ENCODE data around the gene CIAO3.
A peak's percentile ranks its signal among the peaks of the same experiment; 100 is the strongest.
"Not testable (repeated sequence)": the region's sequence is repeated elsewhere in the genome, so short reads cannot be mapped to it uniquely, and the experiment has no call there.

CIAO3 gene

GRCh38 chr16:759110-759910 lies 18.5 kb upstream of the CIAO3 start:
- no peak for DNase-seq

DNA sequence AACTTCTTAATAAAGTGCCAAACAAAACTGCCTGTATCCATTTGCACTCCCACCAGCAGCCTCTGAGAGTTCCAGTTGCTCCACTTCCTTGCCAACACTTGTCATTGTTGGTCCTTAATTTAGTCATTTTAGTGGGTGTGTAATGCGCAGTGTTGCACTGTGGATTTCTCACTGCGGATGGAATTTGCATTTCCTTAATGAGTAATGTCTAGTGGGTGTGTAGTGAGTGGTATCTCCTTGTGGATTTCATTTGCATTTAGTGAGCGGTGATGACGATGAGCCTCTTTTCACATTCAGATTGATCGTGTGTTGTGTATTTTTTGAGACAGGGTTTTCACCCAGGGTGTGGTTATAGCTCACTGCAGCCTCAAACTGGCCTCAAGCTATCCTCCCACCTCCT lies 15.6 kb upstream of the CIAO3 start:
- peak; percentile 12 to 43 for DNase-seq

- DNase-seq, result peak; percentile 64 to 66
These were observed 13.9 kb upstream of the CIAO3 start for GRCh38 chr16:754656-755055.

- not testable (repeated sequence) for DNase-seq
These were observed 13.4 kb upstream of the CIAO3 start for GRCh38 chr16:754121-754607.

DNA sequence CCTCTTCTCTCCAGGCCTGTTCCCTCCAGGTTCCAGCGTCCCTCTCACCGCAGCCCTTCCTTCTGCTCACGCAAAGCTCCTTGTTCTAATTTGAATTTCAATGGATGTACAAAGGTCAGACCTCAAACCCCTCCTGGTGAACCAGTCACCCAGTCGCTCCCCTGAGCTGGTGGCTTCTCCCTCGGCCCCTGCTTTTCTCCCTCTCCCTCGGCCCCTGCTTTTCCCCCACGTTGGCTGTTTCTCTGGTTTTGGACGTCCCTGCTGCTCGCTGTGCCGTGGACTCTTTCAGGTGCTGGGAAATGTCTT lies 11.2 kb upstream of the CIAO3 start:
- no peak for DNase-seq

DNA sequence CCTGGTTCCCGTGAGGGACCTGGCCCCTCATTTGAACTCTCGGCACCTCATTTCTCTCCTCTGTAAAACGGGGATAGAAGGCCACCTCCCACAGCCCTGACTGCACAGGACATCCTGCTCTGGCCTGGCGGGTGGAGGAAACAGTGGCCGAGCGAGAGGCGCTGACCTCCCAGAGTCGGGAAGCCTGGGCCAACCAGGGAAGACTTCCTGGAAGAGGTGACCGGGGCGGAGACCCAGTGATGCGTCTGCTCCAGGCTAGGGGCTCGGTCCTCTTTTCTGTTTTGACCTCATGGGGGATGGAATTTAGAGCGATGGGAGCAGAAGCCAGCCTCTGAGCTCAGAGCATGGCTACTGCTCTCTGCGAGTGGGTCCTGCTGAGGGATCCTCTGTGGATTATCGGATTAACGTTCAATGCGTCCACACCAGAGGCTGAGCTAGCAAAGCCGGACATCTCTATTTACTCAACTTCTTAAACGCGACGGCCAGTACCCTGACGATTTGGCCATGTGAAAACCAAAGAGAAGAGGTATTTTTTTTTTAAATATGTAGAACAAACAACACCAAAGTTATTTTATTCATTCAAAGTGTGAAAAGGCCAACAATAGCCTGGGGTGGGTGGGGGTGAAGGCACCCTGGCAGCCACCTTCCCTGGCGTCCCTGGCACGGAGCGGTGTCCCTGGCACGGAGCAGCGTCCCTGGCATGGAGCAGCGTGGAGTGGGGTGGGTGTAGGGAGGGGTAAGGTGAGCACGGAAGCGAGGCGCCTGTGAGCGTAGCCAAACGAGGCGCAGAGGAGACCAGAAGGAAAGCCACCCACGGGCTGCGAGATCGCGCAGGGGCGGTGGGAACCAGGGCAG lies 10.6 kb upstream of the CIAO3 start:
- no peak for DNase-seq

- no peak for DNase-seq
These were observed 9.7 kb upstream of the CIAO3 start for GRCh38 chr16:750485-750884.

- no peak for DNase-seq
These were observed 8.2 kb upstream of the CIAO3 start for GRCh38 chr16:749010-749409.

DNA sequence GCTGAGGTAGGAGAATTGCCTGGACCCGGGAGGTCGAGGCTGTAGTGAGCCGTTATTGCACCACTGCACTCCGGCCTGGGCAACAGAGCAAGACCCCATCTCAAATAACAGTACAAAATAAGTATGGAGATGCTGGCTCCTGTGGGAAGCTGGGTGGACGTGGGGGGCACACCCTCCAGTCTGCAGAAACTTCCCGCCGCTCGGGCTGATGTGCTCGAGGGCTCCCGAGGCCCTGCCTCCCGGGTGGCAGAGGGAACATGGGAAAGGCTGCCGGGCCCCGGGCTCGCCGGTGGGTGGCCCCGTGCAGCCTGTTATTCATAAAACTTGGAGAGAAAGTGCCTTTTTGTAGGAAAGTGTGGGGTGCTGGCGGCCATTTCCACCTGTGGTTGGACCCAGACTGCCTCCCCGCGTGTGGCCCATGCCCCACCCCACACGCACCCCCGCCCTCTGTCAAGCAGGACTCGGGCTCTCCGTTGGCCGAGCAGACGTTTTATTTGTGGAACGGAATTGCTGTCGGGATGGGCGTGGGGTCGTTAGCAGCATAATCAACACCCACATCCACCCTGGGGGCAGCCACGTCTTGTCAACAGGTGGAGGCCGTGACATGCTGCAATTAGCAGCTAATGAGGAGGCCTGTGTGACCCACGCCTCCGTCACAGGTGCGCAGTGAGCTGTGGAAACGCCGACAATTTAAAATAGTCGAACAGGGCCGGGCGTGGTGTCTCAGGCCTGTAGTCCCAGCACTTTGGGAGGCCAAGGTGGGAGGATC lies 7.4 kb upstream of the CIAO3 start:
- DNase-seq, result no peak

DNA sequence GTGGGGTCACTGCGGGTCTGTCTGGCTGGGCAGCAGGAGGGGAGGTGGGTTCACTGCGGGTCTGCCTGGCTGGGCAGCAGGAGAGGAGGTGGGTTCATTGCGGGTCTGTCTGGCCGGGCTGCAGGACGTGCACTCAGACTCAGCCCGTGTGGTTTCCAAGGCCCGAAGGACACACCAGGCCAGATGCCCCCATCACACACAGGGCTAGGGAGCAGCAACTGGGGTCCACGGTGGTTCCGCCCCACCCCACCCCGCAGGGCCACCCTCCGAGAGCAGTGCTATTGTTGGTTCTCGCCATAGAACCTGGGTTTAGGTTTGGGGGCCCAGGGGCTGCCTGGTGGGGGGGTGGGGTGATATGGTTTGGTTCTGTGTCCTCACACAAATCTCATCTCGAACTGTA lies 5.8 kb upstream of the CIAO3 start:
- no peak for DNase-seq

DNA sequence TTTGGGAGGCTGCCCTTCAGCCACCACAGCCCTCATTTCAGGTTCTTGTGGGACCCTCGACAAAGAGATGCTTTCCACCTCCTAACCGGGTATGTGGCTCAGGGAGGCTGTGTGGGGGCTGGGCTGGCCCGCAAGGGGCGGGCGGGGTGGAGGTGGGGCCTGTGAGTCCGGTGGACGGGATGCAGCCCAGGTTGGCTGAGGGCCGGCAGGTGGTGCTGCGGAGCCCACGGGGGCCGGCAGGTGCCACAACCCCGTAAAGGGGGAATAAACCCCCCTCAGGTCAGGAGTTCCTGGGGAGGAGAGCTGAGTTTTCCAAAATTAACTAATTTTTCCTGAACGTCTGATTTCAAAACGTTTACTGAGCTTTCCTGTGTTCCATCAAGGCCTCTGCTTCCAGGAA lies 4.9 kb upstream of the CIAO3 start:
- DNase-seq, result no peak

- DNase-seq, result no peak
These were observed 3.1 kb upstream of the CIAO3 start for GRCh38 chr16:743794-744500.

- DNase-seq, result not testable (repeated sequence)
These were observed 2.1 kb upstream of the CIAO3 start for GRCh38 chr16:742894-743293.

DNA sequence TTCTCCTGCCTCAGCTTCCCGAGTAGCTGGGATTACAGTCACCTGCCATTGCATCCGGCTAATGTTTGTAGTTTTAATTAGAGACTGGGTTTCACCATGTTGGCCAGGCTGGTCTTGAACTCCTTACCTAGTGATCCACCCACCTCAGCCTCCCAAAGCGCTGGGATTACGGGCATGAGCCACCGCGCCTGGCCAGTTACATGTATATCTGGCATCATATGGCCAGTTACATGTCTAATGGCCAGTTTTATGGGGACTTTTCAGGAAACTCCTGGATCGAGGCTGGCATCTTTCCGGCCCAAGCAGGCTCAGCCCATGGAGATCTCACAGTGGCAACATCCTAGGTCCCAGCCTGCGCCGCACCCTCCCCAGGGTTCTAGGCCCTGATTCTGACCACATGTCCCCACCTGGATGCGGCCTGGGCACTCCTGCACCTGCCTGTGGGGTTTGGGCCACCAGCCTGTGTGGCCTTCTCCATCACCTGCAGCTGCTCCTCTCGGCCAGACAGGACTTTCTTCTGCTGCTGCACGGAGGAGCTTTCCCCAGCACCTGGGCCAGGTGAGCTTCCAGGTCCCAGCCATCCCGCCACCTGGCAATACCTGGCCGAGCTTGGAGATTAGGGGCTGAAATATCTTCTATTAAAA lies 1.3 kb upstream of the CIAO3 start:
- no peak for DNase-seq

DNA sequence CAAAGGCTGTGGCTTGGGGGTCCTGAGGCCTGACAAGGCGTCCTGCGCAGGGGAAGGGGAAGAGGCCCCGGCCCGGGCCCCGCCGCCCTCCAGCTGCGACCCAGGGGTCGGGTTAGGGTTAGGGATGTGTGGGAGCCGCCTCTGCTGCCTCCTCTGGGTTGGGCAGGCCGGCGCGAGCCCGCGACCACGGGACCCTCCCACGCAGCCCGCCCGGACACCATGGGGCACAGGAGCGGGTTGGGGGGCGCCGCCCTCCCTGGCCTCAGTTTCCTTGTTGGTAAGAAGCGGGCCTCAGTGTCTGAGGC lies 386 bp downstream of the CIAO3 start:
- DNase-seq, result peak in 1 of 2 donors; percentile 34

- DNase-seq, result no peak
These were observed 988 bp downstream of the CIAO3 start for GRCh38 chr16:739560-740458.

DNA sequence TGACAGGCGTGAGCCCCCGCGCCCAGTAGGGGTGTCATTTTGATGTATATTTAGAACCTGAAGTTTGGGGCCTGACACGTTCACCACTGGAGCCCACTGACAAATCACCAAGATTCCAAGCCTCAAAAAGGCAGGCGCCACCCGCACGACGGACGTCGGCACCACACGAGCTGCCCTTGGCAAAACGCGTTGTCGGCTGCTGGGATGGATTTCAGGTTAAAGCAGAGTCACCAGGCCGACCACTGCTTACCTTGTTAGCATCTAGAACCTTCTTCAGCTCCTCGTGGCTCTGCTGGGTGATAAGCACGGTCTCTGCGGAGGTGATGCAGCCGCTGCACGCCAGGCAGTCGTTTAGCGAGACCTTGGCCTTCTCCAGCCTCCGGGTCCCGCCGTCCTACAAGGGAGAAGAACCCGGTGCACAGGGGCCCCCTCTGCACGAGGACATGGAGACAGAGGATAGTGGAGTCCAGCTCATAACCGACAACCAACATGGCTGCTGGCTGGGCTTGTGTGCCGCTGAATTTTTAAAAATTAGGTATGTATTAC lies 3.8 kb downstream of the CIAO3 start:
- no peak for DNase-seq

DNA sequence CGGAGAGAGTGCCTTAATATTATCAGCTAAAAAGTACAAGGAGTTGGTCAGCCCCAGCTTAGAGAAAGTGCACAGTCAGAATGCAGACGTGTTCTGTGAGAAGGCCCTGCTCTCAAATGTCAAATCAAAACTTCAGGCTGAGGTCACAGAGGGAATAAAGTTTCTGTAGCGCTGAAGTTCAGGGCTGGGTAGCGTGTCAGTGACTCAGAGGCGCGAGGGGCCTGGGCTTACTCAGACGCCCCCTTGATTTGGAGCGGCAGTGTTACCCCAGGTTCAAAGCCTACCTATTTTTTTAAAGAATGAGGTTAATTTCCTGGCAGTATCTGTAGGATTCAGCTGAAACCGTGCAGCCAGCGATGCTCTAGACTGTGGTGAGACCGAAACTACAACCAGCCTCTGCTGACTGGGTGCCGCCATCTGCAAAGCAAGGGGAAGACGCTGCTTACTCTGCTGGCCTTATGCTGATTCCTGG lies 4.8 kb downstream of the CIAO3 start:
- no peak for DNase-seq

DNA sequence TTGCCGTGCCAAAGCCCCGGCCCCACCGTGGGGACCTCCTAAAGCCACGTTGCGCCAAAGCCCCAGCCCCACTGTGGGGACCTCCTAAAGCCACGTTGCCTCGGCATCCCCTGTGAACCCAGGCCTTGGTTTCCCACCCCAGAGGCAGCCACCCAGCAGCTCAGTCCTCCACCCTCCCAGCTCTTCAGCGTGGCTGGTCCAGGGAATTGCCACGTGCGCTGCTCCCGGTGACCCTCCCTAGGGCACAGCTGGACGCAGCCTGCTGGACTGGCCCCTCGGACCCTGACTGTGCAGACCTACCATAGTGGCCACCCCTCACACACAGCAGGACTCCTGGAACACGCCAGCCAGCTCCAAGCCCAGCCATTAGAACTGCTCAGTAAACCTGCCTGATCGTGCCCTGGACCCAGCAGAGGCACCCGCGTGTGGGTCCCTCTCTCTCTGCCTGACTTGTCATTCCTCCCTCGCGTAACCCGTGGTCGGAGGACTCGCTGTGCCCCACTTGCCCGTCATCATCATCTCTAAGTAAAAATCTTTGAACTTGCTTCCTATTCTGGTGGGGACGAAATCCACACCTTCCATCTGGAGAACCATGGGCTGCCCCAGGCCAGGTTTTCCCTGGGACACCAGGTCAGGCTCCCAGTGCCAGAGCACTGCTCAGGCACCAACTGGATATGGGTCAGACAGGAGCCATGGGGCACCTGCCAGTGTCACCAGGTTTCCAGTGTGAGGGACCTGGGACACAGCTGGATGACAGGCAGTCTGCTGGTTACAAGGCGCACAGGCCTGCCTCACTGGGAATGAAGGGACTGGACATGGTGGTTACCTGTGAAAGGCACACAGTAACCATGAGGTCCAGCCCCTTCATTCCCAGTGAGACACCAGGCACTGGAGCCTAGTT lies 5.6 kb downstream of the CIAO3 start:
- DNase-seq, result no peak
